RKO (cell line): ENCODE data around the gene PPID.
A peak's percentile ranks its signal among the peaks of the same experiment; 100 is the strongest.
"Not testable (repeated sequence)": the region's sequence is repeated elsewhere in the genome, so short reads cannot be mapped to it uniquely, and the experiment has no call there.

Experiments
- DNase-seq: peaks from one replicate; pipeline ENCODE4 v3.0.0-alpha.2; 2016; ENCODE audit warnings: low spot score

Gene PPID

GRCh38 chr4:158722917-158723793, at the start of gene PPID:
Gene PPID (minus strand): TSS chr4:158723396. CDS start chr4:158723288, 108 bp downstream.
- peak; percentile 90 for DNase-seq

GRCh38 chr4:158771776-158772175, 48.6 kb upstream of the PPID start:
- no peak for DNase-seq

- DNase-seq = no peak
Measured at GRCh38 chr4:158770671-158771070, 47.5 kb upstream of the PPID start.

GRCh38 chr4:158769175-158769921, 46.2 kb upstream of the PPID start:
- peak; percentile 67 for DNase-seq

GRCh38 chr4:158768555-158769174, 45.5 kb upstream of the PPID start, which contains the start of gene FNIP2:
Gene FNIP2 (plus strand): TSS chr4:158769026. CDS start chr4:158769213, 187 bp downstream.
- peak; percentile 62 for DNase-seq

GRCh38 chr4:158767451-158767850, 44.3 kb upstream of the PPID start:
- DNase-seq = no peak

GRCh38 chr4:158766434-158767044, 43.3 kb upstream of the PPID start:
- no peak for DNase-seq

- no peak for DNase-seq
Measured at GRCh38 chr4:158763462-158763861, 40.3 kb upstream of the PPID start.

GRCh38 chr4:158762553-158762952, 39.4 kb upstream of the PPID start:
- no peak for DNase-seq

- DNase-seq = peak; percentile 50
Measured at GRCh38 chr4:158760866-158761265, 37.7 kb upstream of the PPID start.

- not testable (repeated sequence) for DNase-seq
Measured at GRCh38 chr4:158759539-158759938, 36.3 kb upstream of the PPID start.

GRCh38 chr4:158758703-158759102, 35.5 kb upstream of the PPID start:
- no peak for DNase-seq

GRCh38 chr4:158758142-158758541, 34.9 kb upstream of the PPID start:
- DNase-seq = no peak

- no peak for DNase-seq
Measured at GRCh38 chr4:158756588-158756987, 33.4 kb upstream of the PPID start.

GRCh38 chr4:158755819-158756218, 32.6 kb upstream of the PPID start:
- not testable (repeated sequence) for DNase-seq

GRCh38 chr4:158754385-158755180, 31.4 kb upstream of the PPID start:
- DNase-seq = no peak

GRCh38 chr4:158750379-158750778, 27.2 kb upstream of the PPID start:
- no peak for DNase-seq

- not testable (repeated sequence) for DNase-seq
Measured at GRCh38 chr4:158746537-158746936, 23.3 kb upstream of the PPID start.

- DNase-seq = no peak
Measured at GRCh38 chr4:158741326-158742021, 18.3 kb upstream of the PPID start.

GRCh38 chr4:158739600-158739999, 16.4 kb upstream of the PPID start:
- DNase-seq = no peak

GRCh38 chr4:158738866-158739265, 15.7 kb upstream of the PPID start:
- DNase-seq = no peak
